Measurements from ENCODE around the gene PNPLA3.
"Not testable (repeated sequence)": the region's sequence is repeated elsewhere in the genome, so short reads cannot be mapped to it uniquely, and the experiment has no call there.

Gene PNPLA3

DNA sequence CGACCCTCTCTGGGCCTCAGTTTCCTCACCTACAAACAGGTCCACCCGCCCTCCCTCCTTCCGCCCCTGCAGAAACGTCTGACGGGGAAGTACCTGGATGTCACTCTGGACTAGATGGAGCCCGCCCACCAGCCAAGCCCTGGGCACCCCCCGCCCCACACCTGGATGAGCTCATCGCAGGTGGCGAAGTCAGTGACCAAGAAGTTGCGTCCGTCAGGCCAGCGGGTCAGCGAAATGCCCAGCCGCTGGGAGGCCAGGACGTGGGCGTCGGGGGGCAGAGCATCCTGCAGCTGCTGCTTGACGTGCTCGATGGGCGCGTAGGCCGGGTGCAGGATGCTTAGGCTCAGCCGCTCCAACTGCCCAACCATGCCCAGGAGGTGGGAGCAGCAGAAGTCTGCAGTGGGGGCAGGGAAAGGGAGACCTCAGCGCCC, 32.7 kb upstream of the PNPLA3 start:
- no peak for DNase-seq

DNA sequence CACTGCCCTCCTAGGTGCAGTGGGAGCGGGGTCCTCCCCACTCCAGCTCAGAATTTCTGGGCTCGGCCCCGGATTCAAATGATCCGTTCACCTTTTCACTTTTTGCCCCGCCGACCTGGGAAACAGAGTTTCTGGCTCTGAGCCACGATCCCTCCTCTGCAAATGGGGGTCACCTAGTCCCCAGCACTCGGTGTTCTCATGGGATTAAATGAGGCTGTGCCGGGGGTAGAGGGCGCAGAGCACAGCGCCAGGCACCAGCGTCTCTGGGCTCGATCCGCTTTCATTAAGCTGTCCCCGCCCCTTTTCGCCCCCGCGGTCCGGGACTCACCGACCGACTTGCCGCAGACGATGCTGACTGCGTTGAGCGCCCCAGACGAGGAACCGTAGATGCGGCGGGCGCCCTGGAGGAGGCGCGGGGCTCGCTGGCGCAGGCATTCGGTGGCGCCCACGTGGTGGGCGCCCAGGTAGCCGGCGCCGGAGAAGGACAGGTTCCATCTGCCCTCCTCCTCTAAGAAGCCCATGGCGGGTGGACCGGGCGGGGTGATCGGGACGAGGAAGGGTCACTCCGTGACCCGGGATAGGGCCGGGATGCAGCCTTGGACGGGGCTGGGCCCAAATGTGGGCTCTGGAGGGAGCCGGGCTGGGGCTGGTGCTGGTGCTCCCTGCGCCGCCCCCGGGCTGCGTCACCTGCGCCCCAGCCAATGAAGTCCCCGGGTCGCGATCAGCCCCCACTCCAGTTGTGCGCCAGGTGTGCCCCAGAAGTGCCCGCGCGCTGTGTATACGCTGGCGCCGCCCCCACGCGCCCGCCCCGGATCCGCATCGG, 32.0 kb upstream of the PNPLA3 start, which contains the start of gene PNPLA5:
Gene PNPLA5, minus strand, starts transcription at position 654 of the 823 bp plus-strand sequence. Its CDS starts 133 bp downstream, at position 521.
- no peak for DNase-seq

DNA sequence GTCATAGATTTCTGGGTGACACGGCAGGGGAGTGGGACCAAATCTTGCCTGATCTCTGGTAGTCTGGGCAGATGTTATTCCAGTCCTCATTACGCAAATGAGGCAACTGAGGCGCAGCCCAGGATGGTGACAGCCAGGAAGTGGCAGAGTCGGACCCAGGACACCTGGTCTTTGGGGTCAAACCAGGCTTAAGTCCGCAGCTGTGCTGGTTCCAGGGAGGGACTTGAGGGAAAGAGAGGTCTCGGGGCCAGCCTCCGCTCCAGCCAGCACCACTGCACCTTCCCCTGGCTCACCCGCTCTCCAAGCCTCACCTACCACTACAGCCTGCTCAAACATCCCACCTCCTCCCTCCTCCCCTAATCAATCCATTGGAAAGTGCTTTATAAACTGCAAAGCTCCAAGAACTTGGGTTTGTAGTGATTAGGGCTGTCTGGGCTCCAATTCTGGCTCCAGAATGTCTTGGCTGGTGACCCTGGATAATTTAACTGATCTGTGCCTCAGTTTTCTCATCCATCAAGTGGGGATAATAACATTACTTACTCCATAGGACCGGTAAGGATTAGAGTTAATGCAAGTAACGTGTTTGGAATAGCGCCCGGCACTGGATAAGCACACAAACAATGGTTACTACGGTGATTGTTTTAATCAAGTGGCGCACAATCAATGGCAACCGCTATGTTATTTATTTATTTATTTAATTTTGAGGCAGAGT, 31.3 kb upstream of the PNPLA3 start:
- DNase-seq, result no peak

DNA sequence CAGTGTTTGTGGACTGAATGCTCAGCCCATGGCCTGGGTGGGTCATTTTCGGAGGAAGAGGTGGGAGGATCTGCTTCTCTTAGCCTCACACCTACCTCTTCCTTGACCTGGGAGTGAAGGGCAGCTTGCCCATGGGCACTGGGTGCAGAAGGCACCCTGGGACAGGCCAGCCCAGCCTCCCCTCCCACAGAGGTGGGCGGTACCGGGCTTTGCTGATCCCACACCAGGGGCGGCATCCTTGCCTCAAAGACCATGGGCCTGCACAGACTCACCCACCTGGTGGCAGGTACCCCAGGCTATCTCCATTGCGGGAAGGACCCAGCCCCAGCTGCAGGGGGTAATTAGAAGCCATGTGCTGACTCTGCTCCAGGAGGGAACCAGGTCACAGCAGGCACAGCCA, 30.3 kb upstream of the PNPLA3 start:
- DNase-seq, result no peak

DNA sequence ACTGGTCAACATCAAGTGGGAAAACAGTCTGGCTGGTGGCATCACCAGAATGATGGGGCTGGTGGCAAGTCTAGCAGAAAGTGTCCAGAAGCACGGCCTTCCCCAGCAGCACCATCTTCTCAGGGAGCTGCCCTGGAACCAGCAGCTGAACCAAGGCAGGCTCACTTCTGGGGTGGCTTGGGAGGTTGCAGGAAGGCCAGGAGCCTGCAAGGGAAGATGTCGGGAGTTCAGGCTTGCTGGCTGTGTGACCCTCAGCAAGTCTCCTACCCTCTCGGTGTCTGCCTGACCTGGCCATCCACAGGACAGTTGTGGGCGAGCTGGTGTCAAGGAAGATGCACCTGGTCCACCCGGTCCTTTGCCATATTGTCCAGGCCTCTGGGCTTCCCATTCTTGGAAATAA, 29.5 kb upstream of the PNPLA3 start:
- no peak for DNase-seq

DNA sequence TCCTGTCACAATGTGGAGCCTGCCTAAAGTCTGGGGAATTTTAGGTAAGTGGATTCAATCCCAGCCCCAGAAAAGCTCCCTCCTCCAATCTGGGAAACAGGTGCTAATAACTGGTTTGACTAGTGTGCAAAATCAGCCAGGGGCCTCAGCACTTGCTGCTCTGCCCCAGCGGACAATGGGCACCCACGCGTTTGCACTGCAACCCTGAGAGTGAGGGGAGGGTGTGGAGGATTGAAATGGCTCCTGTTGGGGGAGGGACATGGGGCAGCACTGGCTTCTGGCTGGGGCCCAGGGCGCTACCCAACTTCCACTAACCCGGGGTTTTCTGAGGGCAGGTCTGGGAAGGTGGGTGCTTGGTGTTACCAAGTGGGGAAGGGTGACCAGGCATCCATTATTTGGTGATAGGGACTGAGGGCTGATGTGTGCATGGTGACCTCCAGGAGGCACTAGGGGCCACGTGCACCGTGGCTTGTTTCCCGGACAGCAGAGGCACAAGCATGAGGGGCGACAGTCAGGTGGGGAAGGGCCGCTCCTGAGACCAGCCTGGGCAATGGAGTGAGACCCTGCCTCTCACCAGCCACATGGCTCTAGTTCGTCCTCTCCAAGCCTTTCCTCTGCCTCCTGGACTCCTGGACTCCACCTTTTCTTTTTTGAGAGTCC, 27.5 kb upstream of the PNPLA3 start:
- no peak for DNase-seq

DNA sequence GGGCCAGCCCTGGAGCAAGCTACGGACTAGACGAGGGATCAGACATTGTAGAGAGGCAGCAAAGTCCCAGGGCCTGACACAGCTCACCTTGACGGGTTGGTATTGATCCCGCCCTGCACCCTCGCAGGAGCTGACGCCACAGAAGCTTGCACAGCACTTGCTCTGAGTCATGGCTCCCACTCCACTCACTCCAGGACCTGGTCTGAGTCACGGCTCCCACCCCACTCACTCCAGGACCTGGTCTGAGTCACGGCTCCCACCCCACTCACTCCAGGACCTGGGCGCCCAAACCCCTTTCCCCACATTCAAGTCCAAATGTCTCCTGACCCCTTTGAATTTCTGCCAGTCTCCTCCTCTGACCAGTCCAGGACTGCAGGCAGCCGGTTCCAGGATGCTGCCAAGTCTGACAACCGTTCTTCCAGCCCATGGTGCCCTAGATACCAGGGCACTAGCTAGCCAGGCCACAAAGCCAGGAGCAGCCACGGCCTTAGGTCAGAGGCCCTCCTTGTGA, 25.8 kb upstream of the PNPLA3 start:
- no peak for DNase-seq

DNA sequence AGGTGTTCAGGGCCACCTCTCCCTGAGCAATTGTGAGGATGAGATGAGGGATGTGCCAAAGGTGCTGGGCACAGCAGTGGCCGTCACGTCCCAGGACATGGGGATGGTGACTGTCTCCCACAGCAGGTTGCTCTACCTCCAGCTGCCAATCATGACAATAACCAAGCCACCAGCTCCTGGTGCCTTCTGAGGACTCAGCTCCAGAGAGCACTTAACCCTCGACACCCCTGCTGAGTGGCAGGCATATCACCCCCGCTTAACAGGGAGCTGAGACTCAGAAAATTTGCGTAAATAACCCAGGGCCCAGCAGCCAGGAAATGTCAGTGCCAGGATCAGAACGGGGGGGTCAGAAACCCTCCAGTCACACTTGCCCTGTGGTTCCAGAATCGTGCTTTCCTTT, 23.4 kb upstream of the PNPLA3 start:
- DNase-seq, result no peak

DNA sequence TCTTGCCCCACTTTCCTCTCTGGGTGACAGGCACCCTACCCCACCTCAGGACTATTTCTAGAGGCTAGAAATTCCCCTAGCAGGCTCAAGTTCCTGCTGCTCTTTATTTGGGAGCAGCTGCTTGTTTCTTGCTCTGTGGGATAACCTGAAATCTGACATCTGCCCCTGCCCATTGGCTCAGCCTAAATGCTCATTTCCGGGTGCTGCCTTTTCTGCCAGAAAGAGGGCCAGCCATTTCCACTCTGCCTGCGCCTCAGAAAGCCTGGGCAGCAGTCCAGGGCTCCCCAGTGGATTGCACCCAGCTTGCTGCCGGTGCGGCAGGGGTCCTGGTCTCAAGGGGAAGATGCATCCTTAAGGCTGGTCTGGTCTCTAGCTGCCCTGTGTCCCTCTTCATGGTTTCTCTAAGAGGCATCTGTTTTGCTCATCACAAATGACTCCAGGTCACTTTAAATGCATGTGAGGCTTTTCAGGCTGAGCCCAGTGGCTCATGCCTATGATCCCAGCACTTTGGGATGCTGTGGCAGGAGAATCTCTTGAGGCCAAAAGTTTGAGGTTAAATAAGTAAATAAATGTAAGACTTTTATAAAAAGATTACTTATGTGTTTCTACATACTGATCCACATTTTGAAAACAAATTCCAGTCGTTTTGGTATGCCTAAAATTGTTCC, 21.5 kb upstream of the PNPLA3 start:
- DNase-seq, result no peak

DNA sequence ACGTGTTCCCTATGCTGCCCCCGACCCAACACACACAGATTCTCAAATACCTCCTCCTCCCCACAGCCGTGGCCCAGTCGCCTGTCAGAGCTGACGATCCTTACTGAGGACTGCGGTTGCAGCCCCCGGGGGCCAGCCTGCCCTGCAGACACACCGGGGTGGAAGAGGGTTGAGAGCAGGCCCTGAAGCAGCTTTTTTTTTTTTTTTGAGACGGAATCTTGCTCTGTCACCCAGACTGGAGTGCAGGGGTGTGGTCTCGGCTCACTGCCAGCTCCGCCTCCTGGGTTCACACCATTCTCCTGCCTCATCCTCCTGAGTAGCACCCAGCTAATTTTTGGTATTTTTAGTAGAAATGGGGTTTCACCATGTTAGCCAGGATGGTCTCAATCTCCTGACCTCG, 20.6 kb upstream of the PNPLA3 start:
- DNase-seq, result not testable (repeated sequence)

DNA sequence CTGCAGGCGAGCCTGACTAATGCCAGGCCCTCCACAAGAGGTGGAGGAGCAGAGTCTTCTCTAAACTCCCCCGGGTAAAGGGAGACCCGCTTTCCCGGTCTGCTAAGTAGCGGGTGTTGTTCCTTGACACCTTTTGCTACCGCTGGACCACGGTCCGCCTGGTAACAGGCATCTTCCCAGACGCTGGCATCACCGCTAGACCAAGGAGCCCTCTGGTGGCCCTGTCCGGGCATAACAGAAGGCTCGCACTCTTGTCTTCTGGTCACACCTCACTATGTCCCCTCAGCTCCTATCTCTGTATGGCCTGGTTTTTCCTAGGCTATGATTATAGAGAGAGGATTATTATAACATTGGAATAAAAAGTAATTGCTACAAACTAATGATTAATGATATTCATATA, 19.2 kb upstream of the PNPLA3 start:
- DNase-seq, result not testable (repeated sequence)

DNA sequence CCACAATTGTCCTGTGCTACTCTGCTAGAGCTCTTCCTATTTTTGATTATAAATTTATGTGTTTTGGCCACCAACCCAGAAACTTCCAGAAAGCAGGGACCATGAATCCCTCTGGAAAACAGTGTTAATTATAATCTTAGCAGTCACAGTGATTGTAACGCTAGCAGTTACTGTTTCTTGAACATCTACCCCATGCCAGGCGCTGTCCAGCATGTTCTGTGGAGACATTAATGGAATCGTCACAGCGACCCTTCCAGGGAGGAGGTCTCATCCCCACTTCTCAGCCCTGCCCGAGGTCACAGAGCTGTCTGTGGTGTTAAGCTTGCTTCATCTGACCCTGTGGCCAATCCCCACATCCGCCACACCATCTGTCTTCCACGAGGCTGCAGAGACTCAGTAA, 17.9 kb upstream of the PNPLA3 start:
- DNase-seq, result no peak

DNA sequence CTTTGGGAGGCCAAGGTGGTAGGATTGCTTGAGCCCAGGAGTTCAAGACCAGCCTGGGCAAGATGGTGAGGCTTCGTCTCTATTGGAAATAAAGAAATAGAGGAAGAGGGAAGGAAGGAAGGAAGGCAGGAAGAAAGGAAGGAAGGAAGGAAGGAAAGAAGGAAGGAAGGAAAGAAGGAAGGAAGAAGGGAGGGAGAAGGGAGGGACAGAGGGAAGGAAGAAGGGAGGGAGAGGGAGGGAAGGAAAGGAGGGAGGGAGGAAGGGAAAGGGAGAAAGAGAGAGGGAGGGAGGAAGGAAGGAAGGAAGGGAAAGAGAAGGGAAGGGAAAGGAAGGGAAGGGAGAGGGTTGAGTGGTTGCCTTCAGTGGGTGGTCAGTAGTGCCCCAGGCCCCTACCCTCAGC, 13.9 kb upstream of the PNPLA3 start:
- DNase-seq, result no peak

DNA sequence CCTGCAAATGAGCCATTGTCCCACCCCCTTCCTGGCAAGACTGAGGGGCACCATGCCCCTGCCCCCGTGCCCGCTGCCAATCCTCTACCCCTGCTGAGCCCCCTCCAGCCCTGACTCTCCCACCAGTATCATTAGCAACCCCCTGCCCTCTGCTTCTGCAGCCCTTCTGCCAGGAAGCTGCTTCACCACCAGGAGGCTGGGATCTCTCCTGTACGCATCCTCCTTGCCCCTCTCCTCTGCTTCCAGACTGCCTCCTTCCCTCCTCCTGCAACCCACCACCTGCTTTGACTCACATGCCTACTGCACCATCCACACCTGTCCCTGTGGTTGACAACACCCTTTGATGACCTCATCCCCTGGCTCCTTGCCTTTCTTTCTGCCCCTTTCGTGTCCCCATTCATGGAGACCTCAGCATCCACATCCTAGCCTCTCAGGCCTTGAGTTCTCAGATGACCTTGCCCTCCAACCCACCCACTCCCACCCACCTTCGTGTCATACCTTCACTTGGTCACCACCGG, 13.4 kb upstream of the PNPLA3 start:
- DNase-seq, result peak; percentile 28

DNA sequence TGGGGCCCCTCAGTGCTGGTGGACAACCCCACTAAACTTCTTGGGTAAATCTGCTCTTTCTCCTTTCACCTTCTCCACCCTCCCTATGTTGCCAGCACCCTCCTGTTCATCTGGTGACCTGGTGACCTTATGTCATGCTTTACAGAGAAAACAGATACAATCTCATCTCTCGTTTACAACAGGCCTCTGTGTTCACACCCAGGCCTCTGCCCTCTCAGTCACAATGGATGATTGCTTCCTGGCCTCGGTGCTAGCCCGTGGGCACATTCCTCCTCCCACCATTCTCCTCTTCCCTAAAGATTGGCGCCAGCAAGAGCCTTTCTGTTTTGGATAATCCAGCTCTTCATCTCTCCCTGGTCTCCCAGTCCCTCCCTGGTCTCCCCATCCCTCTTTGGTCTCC, 12.3 kb upstream of the PNPLA3 start:
- no peak for DNase-seq

DNA sequence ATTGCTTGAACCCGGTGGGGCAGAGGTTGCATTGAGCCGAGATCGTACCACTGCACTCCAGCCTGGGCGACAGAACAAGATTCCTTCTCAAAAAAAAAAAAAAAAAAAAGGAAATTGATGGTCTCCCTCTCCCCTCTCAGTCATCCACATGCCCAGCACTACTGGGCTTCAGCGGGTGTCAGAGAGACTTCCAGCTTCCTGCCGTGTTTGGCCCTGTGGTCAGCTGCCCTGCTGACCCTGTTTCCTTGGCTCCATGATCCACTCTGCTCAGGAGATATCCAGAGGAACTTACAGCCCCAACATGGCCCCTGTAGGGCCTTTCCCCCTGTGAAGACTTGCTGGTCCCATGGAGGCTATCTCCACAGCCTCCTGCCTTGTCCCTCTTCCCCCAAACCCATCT, 6.1 kb upstream of the PNPLA3 start:
- no peak for DNase-seq

DNA sequence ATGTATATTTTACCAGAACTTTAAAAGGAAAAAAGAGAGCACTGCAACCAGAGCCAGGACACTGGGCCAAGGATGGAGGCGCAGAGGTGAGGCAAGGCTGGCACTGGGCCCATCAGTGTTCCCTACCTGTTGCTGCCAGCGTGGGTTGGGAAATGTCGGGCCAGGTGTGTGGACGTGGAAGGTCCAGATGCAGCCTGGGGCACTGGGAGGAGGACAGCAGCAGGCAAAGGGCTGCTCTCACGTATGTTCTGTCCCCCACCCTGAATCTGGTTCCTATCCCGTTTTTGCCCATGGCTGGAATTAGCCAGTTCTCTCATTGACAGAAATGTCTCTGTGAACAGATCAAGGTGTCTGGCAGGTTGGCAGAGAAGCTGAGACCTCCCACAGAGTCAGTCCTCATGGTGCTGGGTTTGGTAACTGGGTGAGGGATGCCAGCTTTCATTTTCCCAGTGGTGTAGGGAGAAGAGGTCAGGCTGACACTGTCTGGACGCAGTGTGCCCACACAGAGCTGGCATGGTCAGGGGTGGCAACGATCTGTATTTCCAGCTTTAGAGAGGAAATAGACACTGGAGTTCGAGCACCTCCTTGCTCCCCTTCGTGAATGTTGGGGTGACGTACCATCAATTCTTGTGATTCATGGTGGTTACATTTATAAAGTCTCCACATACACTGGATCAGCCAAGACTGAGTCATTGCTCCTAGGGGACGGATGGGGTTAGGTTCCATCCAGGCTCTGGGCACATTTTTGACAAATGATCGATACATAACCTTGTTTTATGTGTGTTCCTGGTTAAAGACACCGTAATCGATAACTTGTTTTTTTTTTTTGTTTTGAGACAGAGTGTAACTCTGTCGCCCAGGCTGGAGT, 4.3 kb upstream of the PNPLA3 start:
- no peak for DNase-seq

DNA sequence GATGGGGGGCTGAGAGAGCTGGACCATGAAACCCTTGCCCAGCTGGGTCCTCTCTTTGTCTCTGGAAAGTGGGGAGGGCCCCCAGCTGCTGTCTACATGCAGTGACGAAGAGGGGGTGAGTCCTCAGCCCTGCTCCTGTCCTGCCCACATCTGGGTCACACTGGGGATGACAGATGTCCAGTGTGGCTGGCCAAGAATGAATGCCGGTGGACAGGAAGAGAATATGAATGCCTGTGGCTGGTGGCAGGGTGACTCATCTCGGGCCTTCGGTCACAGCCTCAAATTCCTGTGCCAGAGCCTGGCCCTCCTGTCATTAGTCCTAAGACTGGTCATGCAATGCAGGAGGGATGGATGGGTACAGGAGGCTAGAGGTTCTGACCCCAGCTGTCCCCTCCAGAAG, 2.2 kb upstream of the PNPLA3 start:
- no peak for DNase-seq

DNA sequence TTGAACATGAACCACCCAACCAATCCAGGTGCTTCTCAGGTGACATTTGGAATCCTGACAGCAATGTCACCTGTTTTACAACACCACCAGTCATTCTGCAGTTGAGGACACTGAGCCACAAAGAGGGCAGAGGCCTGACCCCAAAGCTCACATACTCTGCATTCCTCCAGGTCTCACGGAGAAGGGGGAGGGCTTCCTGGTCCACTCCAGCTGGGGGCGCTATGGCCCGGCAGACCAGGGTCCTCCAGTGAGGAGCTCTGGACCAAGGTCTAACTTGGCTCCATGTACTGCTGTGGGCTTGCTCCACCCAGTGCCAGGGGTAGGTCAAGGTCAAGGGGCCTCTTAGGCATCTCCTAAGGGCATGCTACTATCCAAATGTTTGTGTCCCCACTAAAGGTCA, 1.5 kb upstream of the PNPLA3 start:
- peak; percentile 17 for DNase-seq

DNA sequence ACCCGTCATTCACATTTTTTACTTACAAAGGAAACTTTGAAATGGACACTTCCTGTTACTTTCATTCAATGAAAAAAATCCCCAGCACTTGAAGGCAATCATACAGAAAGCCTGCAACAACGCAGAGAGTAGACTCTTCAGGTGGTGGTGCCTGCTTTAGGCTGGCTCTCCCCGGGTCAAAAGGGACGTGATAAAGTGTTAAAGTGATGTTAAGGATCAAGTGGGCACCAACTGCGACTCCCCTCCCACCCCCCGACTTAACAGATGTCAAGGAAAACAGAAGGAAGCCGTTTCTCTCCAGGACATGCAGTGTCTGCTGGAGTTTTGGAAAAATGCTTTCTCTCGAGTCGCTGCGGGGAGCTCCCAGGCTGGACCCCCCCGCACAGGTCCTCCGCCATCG, 414 bp upstream of the PNPLA3 start:
- no peak for DNase-seq

DNA sequence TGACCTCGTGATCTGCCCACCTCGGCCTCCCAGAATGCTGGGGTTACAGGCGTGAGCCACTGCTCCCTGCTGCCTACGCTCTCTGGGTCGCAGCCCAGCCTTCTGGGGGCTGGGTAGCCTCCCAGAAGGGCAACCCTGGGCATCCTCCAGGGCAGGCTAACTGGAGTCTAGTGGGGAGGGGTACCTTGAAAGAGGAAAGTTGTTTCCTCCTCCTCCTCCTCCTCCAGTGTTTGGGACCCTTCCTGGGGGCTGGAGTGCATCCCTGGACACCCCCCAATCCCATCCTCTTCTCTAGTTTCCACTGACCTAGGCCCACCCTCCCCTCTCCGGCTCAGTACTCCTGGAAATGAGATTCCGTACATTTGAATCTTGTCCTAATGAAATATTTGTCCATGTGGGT, 1.3 kb downstream of the PNPLA3 start:
- no peak for DNase-seq

Measured in NCI-H2029 (cell line).